ENCODE results near the gene ZFYVE9.

- TF ChIP-seq, protein P1, sequence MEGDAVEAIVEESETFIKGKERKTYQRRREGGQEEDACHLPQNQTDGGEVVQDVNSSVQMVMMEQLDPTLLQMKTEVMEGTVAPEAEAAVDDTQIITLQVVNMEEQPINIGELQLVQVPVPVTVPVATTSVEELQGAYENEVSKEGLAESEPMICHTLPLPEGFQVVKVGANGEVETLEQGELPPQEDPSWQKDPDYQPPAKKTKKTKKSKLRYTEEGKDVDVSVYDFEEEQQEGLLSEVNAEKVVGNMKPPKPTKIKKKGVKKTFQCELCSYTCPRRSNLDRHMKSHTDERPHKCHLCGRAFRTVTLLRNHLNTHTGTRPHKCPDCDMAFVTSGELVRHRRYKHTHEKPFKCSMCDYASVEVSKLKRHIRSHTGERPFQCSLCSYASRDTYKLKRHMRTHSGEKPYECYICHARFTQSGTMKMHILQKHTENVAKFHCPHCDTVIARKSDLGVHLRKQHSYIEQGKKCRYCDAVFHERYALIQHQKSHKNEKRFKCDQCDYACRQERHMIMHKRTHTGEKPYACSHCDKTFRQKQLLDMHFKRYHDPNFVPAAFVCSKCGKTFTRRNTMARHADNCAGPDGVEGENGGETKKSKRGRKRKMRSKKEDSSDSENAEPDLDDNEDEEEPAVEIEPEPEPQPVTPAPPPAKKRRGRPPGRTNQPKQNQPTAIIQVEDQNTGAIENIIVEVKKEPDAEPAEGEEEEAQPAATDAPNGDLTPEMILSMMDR (IDR thresholded peaks at IDR 0.05 in 2 of 3, conservative IDR thresholded peaks at IDR 0.05 in 1 of 3; ENCODE audit: insufficient read depth in 2 of 3, low read depth in 1 of 3, low read length in 3 of 3), result no peak
- TF ChIP-seq RAD51 (IDR thresholded peaks at IDR 0.05; ENCODE audit: borderline replicate concordance, low read depth) (no peak), IRF9 (tag; IDR thresholded peaks at IDR 0.05) (no peak), TAF1 (IDR thresholded peaks at IDR 0.05; ENCODE audit: control insufficient read depth, extremely low read depth, insufficient read depth, low read length, severe bottlenecking) (no peak), CHD1 (IDR thresholded peaks at IDR 0.05; ENCODE audit: low read length) (no peak), TARDBP (IDR thresholded peaks at IDR 0.05) (no peak), JUNB (CRISPR knock-in tag; conservative IDR thresholded peaks at IDR 0.05) (no peak), SETDB1 (IDR thresholded peaks at IDR 0.05; ENCODE audit: low read length) (no peak), GATA2 (CRISPR knock-in tag; IDR thresholded peaks at IDR 0.05) (no peak)
Observed at GRCh38 chr1:52216907-52217458, 75.1 kb downstream of the ZFYVE9 start.

Measured in K562 (cell line).